Measurements from ENCODE around the gene IRF2BP2.
"Not testable (repeated sequence)": the region's sequence is repeated elsewhere in the genome, so short reads cannot be mapped to it uniquely, and the experiment has no call there.

IRF2BP2 gene

DNA sequence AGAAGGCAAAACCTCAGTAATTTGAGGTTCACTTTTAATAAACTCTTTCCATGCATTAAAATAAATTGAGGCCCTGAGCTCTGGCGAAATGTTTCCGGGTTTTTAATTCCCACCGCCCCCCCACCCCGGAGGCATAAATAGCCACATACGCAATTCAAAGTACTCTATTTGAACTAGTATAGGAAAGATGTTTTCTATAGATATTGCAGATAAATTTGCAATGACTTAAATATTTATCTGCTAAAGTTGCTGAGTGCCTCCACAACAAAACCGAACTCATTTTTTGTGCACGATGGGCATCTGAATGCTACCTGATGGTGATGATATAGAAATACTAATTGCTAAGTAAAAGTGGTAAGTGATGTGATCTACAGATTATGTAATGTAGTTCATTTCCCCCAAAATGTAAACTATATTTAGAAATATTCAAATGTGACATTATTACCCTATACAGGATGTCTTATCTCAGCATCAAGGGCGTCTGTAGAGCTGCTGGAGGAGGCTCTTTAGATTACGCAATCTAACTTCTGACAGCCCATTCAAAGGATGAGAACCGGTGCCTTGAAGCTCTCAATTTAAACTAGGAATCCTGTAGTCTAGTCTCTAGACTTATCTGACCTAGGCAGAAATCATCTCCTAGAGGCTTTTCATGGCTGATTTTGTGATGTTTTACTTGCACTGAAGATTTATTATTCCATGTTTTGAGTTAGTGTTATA is 8.5 kb downstream of the IRF2BP2 start:
- DNase-seq (ENCODE audit: low read depth): no peak

- DNase-seq (ENCODE audit: low read depth): no peak
Measured at GRCh38 chr1:234600418-234601281, 9.3 kb downstream of the IRF2BP2 start.

- no peak for DNase-seq (ENCODE audit: low read depth)
Measured at GRCh38 chr1:234599617-234600417, 10.2 kb downstream of the IRF2BP2 start.

GRCh38 chr1:234598974-234599616 is 10.9 kb downstream of the IRF2BP2 start:
- DNase-seq (ENCODE audit: low read depth): no peak

DNA sequence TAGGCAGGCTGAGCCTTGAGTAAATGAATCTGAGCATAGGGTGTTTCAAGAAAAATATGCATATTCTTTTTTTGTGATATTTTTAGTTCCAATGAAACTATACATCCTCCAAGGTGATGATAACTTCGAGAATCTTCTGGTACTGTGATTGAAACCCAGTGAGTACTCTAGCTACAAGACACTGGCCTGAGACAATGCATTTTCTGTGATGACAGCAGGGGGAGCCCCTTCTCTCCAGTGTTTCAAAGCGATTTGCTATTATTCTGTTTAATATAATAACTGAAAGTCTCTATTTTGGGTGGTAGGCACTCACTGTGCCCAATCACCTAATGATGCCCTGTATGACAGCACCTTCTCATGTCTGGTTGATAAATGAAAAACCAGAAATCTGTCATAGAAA is 12.1 kb downstream of the IRF2BP2 start:
- no peak for DNase-seq (ENCODE audit: low read depth)

DNA sequence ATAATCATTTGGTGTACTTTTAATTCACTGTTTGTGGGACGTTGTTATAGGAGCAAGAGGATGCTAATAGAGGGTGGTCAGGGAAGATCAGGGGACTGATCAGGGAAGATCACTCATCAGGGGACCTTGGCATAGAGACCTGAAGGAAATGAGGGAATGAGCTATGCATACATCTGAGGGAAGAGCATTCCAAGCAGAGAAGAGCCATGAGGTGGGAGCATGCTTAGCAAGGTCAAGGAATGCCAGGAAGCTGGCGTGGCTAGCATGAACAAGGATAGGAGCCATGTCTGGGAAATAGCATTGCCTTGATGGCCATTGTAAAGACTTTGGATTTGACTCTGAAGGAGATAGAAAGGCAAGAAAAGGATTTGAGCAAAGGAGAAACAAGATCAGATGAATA is 14.1 kb downstream of the IRF2BP2 start:
- no peak for DNase-seq (ENCODE audit: low read depth)

DNA sequence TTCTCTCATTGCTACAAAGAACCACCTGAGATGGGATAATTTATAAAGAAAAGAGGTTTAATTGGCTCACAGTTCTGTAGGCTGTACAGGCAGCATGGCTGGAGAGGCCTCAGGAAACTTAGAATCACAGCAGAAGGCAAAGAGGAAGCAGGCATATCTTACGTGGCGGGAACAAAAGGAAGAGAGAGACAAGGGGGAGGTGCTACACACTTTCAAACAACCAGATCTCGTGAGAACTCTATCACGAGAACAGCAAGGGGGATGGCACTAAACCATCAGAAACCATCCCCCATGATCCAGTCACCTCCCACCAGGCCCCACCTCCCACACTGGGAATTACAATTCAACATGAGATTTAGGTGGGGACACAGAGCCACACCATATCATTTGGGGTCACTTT is 15.4 kb downstream of the IRF2BP2 start:
- DNase-seq (ENCODE audit: low read depth): not testable (repeated sequence)

DNA sequence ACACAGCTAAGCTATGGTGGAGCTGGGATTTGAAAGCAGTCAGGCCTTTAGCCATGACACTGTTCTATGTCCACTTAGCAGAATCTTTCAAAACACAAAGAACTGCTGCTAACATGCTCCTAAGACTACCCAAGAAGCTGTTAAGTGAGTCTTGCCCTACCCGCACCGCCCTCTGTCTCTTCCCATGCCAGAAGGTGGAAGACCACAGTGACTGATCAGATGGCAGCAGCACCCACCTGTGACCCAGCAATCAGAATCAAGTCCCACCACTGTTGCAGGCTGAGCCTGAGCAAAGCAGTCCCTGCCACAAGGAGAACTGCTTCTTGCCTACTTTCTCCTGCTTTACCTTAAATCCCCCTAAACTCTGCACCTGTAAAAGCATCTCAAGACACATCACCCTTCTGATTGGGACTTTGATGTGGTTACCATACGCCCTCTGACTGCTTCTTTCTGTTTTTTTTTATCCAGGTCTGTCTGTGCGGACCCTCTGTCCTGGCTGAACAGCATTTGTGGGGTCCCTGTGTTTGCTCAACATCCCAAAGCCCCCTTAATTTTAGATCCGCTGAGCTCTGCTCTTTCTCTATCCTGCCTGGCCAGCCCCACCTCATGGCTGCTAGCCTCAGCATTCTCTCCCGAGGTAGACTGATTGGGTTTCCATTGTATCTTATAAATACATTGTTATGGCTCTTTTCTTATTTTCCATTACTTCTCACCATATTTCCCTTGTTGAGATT is 16.0 kb downstream of the IRF2BP2 start:
- no peak for DNase-seq (ENCODE audit: low read depth)

GRCh38 chr1:234593109-234593508 is 16.9 kb downstream of the IRF2BP2 start:
- no peak for DNase-seq (ENCODE audit: low read depth)

DNA sequence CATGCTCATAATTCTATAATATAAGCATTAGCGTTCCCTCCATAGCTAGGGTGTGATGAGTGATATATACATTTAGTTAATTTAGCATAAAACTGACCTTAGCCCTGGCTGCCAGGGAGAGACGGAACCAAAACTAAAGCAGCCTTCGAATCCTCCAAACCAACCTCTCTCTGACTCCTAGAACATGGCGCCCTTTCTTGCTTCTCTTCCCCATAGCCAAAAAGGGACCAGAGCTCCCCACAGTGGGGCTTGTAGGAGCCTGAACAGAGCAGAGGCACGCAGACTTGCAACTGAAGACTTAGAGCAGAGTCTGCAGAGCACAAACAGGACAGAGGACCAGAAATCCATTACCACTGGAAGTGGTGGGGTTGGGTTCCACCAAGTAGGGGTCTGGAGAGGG is 17.7 kb downstream of the IRF2BP2 start:
- DNase-seq (ENCODE audit: low read depth): no peak

DNA sequence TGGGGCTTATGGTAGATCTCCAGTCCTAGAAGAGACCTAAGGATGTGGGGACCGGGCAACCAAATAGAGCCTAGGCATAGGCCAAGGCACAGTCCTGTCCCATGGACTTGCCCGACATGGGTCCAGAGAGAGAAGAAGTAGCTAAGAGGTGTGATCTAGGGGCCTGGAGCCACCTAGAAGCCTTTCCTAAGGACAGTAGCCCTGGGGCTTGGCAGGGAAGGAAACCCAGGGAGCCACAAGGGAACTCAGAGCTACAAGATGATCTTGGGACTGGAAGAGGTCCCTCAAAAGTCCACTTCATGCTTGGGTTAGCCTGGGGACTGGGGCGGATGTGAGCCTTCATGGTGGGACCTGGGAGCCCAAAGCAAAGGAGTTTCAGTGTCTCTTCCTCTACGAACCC is 18.8 kb downstream of the IRF2BP2 start:
- no peak for DNase-seq (ENCODE audit: low read depth)

GRCh38 chr1:234589854-234590620 is 19.9 kb downstream of the IRF2BP2 start:
- DNase-seq (ENCODE audit: low read depth): no peak

- no peak for DNase-seq (ENCODE audit: low read depth)
Measured at GRCh38 chr1:234589064-234589800, 20.7 kb downstream of the IRF2BP2 start.

- DNase-seq (ENCODE audit: low read depth): no peak
Measured at GRCh38 chr1:234588386-234588785, 21.6 kb downstream of the IRF2BP2 start.

DNA sequence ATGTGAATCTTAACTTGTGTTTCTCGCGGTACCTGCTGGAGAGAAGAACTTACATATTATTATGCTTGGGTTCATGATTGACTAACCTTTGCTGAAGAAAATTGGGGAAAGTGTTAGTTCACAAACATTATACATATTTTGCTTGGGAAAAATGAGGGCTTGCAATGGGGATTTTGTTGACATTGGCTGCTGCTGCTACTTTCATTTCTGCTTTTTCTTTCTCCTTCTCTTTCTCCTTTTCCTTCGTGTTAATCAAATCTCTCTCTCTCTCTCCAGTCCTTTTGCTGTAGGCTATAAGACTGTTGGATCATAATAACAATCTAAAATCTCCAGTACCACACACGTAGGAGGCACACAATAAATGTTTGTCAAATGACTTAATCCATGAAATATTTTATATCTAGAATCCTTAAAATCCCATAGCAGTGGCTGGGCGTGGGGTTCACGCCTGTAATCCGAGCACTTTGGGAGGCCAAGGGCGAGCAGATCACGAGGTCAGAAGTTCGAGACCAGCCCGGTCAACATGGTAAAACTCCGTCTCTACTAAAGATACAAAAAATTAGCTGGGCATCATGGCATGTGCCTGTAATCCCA is 23.0 kb downstream of the IRF2BP2 start:
- no peak for DNase-seq (ENCODE audit: low read depth)

- DNase-seq (ENCODE audit: low read depth): no peak
Measured at GRCh38 chr1:234586304-234586703, 23.7 kb downstream of the IRF2BP2 start.

DNA sequence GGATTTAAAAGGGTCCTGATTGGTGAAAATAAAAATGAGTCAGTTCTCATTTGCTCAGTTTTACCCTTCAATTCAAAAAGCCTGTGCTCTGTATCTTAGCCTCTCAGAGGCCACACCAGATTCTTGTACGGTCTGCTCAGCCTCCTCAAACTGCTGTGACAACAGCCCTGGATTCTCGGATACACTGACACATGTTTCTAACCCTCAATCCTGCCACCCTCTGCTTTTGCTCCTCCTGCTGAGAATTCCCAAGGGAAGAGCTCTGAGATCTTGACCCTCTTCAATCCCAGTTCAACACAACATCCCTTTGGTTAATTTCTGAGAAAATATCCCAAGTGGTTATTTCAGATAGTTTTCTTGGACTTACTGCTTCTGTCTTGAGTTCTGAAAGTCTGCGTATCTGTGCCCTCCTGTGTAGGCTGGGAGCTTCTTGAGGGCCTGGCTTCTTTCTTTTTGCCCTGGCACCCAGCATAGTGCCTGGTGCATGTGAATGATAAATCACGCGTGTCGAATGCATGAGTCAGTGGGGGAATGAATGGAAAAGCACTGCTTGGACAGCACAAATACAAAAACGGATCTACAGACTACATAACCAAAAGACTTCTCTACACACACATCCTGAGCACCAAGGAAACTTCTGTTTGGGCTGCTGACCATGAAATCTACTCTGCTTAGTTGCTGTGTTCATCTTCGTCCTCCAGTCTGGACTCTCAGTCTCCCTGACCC is 24.5 kb downstream of the IRF2BP2 start:
- DNase-seq (ENCODE audit: low read depth): no peak

DNA sequence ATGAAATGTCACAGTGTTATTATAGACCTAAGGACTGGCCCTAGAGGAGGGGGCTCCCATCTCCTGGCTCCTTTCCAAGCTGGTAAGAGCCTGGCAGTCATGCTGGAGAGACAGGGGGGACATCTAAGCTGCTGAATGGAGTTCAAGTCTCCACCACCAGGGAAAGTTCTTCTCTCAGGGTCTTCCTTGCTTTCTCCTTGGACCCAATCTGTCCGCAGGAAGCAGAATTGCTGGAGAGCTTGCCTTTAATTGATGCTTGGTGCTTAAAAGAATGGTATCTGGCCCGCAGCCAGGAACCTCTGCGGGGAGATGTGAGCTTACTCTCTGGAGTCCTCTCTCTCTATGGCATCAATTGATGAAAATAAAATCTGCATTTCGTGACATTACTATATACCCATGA is 25.1 kb downstream of the IRF2BP2 start:
- DNase-seq (ENCODE audit: low read depth): no peak

GRCh38 chr1:234584420-234584805 is 25.6 kb downstream of the IRF2BP2 start:
- no peak for DNase-seq (ENCODE audit: low read depth)
